ENCODE measurements around the gene PAX1.

Gene PAX1

DNA sequence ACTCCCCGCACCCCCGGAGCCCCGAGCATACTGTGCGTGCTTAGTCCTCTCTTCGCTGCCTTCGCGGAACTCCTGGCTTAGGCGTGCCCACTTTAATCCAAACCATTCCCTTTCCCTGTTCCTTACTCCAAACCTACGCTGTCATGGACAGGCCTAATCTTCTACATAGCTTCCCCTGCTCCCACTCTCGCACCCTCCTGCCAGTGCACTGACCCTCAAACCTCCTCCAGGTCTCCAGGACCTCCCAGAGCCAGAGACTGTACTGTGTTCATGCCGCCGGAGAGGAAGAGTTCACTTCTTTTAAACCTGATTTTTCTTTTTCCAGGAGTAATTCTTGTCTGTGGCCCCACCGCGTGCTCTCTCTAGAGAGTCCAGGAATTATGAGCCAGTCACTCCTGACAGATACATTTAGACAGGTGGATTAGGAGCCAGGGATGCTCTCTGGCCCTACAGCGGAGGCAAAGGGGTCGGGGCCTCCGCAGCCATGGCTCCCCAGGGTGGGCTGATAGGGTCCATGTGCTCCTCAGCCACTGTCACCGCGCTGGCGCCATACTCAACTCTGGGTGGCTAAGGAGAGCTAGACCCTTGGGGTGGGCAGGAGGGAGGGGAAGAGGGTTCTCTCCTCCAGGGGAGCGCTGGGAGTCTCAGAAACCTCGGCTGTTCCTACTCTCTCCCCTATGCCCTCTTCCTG is 1.6 kb upstream of the PAX1 start:
- DNase-seq: no peak

- no peak for DNase-seq
Measured at GRCh38 chr20:21704408-21705385, 767 bp upstream of the PAX1 start.

DNA sequence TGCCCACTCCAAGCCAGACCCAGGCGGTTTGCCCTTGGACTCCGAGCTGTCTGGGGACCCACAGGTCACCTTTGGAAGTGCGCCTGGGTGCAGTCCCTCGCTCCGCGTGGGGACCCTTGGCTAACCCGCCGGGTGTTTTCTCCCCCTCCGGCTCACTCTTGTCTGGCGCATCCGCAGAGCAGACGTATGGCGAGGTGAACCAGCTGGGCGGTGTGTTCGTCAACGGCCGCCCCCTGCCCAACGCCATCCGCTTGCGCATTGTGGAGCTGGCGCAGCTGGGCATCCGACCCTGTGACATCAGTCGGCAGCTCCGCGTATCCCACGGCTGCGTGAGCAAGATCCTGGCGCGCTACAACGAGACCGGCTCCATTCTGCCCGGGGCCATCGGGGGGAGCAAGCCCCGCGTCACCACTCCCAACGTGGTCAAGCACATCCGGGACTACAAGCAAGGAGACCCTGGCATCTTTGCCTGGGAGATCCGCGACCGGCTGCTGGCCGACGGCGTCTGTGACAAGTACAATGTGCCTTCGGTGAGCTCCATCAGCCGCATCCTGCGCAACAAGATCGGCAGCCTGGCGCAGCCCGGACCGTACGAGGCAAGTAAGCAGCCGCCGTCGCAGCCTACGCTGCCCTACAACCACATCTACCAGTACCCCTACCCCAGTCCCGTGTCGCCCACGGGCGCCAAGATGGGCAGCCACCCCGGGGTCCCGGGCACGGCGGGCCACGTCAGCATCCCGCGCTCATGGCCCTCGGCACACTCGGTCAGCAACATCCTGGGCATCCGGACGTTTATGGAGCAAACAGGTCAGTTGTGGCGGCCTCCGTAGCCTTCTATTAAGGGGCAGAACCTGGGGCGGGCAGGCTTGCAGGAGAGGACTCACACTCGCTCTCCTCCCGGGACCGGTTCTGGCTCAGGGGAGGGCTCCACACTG is 1.1 kb downstream of the PAX1 start:
- DNase-seq: no peak

GRCh38 chr20:21707267-21707666 is 1.8 kb downstream of the PAX1 start:
- no peak for DNase-seq

DNA sequence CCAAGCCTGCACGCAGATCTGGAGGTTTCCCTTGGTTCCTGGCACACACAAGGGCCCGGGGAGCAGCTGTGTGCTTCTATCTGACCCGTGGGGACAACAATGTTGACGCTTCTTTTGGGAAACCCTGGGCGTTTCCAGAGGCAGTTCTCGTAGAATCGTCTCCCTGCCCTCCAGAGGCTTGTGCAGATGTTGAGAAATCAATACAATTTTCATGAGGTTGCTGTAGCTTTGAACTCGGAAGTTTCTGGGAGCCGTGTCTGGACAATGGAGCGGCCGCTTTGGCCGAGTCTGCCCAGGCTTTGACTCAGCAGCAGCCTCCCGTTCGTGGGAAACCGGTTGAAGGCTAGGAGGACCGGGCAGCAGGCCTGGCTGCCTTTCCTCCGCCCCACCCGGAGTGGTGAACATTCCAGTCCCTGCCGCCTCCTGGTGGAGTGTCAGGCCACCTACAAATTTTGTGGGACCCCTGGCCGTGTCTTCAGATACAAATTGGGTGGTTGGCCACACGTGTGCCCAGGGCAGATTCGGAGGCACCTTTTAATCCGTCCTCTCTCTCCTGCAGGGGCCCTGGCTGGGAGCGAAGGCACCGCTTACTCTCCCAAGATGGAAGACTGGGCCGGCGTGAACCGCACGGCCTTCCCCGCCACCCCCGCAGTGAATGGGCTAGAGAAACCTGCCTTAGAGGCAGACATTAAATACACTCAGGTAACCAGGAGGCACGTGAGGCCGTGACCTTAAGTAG is 2.7 kb downstream of the PAX1 start:
- DNase-seq: no peak

DNA sequence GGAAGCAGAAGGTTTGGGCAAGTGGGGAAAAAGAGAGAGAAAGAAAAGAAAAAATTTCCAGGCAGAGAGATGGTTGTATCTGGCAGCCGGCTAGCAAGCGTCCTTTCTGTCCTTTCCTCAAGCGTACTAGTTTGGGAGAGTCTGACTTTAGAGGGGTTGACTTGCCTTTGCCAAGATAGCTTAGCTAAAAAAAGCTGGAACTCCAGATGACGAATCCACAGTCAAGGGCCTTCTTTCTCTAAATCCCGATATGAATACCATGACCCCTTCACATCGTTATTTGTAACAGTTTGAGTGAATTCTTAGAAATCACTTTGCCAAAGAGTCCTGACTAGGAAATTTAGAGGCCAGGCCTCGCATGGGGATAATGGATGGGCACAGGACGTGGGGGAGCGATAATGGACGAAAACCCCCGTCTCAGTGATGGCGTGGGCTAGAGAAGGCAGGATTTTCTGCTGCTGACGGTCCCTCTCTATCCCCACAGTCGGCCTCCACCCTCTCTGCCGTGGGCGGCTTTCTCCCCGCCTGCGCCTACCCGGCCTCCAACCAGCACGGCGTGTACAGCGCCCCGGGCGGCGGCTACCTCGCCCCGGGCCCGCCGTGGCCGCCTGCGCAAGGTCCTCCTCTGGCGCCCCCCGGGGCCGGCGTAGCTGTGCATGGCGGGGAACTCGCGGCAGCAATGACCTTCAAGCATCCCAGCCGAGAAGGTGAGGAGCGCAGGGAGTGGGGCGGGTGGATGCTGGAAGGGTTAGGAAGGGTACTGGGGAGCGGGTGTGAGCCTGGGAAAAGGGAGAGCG is 3.5 kb downstream of the PAX1 start:
- DNase-seq: no peak

DNA sequence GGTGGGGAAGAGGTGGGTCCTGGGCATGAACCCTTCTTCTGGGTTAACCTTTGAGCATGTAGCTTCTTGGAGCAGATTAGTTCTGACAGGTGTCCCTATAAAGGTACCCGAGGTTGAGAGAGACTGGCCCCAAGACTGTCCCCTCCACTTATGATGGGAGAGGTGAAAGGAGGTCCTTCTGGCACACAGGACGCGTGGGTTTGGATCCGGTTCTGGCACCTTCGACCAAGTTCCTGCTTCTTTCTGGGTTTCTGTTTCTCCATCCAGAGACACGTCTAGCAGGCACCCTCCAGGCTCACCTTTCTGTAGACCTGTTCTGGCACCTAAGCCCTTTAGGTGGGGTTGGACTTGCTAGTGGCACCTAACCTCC is 4.1 kb downstream of the PAX1 start:
- DNase-seq: no peak

DNA sequence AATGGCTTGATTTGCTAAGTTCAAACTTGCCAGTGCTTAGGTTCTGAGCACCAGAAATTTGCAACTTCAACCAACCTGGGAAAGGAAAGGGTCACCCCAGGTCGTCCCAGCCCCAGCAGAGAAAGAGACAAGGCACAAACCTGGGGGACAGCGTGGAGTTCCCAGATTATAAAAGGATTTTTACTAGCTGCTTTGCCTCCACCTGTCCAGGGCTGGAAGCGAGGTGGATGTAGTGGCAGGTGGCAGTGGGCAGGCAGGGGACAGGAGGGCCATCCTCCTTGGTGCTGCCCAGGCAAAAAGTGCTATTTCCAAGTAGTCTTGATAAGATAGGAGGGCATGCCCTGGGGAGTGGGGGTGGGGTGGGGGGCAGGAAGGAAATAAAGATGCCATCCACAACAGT is 4.9 kb downstream of the PAX1 start:
- no peak for DNase-seq

GRCh38 chr20:21710863-21711431 is 5.5 kb downstream of the PAX1 start:
- DNase-seq: no peak

GRCh38 chr20:21712443-21713059 is 7.1 kb downstream of the PAX1 start:
- no peak for DNase-seq

- DNase-seq: no peak
Measured at GRCh38 chr20:21713470-21713869, 8.0 kb downstream of the PAX1 start.

- DNase-seq: no peak
Measured at GRCh38 chr20:21713901-21714296, 8.4 kb downstream of the PAX1 start.

GRCh38 chr20:21714297-21715192 is 9.1 kb downstream of the PAX1 start:
- DNase-seq: no peak

DNA sequence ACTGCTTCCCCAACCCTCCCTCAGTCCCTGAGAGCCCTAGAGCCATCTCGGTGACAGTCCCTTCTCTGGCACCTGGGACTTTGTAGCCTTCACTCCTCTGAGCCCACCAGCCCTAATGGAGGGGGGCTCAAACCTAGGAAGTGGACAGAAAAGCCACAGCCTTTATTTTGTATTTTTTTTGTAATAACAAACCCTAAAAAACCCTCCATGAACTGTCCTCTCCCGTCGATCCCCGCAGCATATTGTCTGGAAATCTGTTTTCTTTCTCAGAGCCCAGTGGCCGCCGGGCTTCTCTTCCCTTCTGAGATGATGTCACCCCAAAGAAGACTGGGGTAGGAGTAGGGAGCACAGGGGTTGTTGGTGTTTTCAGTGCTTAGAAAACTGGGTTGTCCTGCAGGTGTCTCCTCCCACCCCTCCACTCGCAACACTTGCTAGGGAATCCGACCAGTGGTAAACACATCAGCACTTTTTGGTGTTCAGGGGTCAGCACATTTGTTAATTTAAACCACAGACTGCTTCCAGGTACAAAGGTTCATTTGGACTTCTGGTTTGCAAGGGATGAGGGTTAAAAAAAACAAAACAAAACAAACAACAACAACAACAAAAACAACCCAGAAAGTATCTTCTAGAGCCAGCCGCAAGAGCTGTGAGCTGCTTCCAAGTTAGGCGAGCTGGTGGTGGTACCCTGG is 9.9 kb downstream of the PAX1 start:
- DNase-seq: no peak

GRCh38 chr20:21719592-21720214 is 14.2 kb downstream of the PAX1 start:
- DNase-seq: peak; percentile 72

DNA sequence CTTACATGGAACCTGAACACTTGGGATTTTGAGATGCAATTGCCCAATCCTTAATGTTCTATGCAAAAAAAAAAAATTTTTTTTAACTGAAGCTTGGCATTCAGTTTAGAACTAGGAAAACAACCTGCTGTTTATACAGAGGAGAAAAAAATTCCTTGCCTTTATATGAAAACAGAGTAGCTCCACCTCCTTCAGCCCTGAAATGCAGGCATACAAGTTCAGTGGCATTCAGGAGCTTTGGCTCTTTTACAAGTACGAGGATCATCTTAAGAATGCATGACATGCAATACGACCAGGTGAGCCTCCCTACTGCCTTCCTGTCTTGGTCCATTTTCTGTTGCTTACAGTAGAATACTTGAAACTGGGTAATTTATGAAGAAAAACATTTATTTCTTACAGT is 20.4 kb downstream of the PAX1 start:
- DNase-seq: no peak

- no peak for DNase-seq
Measured at GRCh38 chr20:21729316-21729715, 23.9 kb downstream of the PAX1 start.

DNA sequence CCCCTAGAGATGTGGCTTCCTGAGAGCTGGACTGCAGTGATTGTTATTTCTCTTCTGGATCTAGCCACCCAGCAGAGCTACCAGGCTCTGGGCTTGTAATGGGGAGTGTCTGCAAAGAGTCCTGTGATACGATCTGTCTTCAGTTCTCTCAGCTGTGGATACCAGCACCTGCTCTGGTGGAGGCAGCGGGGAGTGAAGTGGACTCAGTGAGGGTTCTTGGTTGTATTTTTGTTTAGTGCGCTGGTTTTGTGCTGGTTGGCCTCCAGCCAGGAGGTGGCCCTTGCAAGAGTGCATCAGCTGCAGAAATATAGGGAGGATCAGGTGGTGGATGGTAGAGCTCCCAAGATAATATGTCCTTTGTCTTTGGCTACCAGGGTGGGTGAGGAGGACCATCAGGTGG is 33.7 kb downstream of the PAX1 start:
- peak; percentile 61 for DNase-seq

All from RPMI8226 (cell line).